CD4-positive, alpha-beta T cell treated with Interleukin-4 for 4 hours (primary cell): ENCODE data around the gene FANCC.

Experiments used
- DNase-seq: peaks from one replicate; pipeline ENCODE4 v3.0.0-alpha.2; 2020

FANCC gene

DNA sequence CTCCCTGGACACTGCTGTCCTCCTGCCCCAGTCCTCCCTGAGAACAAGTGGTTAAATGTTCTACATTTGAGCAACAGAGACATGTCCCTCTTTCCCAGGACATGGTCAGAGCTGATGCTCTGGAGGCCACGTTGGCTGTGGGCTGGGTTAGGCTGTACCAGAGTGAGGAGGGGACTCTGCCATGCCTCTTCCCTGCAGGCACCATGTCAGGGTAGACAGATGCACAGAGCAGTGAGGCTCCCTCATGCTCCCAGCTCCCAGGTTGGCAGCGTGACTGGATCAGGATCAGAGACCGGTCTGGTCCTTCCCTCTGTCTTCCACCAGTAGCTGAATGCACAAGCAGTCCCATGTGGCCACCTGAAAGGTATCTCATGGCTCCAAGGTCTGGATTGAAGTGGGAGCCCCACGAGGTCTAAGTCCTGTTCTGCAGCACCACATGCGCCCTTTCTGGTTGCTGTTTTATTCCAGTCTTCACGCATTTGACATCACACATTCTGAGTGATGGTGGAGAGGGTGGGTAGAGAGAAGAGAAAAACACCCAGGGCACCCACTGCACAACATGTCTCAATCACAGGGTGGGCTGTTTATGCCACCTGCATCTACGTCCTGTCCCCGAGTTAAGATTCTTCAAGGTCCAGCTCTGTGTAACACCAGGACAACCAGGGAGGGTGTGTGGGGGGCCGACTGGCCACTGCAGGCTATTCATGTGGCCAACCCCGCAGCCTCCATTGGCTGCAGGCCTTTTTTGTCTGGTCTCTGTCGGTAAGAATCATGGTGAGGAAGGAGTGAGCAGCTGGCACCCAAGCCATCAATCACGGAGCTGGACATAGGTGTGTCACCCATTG, 204.9 kb downstream of the FANCC start:
- no peak for DNase-seq

DNA sequence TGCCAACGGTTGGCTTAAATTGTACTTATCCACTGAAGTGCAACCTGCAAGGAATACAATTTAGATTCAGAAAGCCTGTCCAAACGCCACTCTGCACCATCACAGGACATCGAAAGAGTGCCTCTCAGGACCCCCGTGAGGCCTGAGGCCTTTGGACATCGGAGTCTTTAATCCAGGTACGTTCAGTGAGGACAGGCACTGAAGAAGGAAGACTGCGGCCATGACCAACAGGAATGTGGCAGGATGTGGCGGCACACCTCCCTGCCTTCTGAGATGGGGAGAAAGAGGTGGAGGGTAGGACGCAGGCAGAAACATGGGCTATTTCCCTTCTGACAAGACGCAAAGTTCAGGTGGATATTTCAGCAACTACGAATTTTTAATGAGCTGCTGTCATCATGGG, 205.8 kb downstream of the FANCC start:
- no peak for DNase-seq

DNA sequence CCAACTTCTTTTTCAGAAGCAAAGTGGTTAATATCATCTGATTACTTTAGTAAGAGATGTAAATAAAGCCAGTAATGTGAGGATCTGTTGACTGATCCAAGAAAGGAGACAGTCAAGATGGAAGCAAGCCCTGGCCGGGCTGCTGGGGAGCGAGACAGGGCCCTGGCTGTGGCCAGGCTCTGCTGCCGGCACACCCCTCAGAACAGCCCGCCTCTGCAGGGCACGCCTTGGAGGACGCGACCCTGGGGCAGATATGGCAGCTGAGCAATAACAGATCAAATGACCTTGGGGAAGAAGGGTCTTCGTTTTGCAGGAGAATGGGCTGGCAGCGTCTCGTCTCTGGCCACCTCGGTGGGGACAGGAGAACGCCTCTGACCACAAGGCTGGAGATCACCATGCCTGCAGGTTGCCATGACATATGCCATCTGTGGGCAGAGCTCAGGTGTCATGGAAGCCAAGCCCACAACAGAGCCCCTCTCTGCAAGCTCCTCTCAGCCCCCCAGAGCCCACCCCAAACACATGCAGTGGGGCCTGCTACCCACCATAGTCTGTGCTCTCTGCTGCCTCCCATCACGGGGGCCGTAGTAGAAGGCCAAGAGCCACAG, 206.5 kb downstream of the FANCC start:
- DNase-seq = no peak

DNA sequence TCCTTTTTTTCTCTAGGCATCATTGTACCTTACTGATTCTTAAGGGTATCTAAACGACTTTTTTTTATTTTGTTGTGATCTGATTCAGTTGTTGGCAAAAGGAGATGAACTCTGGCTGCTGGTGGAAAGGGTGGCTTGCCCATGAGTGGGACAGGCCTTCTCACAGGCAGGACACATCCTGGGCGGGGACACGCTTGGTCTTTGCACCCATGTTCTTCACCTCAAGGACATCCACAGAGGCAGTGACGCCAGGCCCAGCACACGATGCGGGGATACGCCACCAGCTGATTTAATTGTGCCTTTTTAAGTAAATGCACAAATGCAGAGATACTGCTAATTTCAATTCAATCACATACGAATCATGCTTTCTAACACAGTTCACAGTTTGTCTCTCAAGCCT, 208.1 kb downstream of the FANCC start:
- no peak for DNase-seq

DNA sequence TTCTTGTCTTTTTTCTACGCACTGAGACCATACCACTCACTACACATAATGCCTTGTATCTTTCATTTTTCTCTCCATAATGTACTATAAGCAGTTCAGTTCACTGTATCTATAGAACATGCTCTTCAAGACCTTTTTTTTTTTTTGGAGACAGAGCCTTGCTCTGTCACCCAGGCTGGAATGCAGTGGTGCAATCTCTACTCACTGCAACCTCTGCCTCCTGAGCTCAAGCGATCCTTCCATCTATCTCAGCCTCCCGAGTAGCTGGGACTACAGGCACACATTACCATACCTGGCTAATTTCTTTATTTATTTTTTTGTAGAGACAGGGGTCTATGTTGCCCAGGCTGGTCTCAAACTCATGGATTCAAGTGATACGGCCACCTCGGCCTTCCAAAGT, 208.7 kb downstream of the FANCC start:
- no peak for DNase-seq

DNA sequence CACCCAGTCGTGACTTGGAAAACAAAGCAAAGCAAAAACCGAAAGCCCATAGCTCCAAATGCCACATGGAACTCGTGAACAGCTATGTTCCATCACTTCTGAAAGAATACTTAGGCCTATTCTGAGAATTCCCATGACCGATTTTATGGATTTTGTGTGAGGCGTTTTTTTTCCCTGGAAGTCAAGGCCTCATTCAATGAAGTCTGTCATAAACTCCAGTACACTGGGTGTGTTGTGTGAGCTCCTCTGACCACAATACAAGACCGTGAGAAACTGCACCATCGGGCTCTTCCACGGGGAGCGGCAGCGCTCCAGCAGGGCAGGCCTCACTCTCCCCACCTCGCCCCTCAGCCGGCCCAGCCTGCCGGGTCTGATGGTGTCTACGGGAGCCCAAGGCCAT, 209.5 kb downstream of the FANCC start:
- no peak for DNase-seq

DNA sequence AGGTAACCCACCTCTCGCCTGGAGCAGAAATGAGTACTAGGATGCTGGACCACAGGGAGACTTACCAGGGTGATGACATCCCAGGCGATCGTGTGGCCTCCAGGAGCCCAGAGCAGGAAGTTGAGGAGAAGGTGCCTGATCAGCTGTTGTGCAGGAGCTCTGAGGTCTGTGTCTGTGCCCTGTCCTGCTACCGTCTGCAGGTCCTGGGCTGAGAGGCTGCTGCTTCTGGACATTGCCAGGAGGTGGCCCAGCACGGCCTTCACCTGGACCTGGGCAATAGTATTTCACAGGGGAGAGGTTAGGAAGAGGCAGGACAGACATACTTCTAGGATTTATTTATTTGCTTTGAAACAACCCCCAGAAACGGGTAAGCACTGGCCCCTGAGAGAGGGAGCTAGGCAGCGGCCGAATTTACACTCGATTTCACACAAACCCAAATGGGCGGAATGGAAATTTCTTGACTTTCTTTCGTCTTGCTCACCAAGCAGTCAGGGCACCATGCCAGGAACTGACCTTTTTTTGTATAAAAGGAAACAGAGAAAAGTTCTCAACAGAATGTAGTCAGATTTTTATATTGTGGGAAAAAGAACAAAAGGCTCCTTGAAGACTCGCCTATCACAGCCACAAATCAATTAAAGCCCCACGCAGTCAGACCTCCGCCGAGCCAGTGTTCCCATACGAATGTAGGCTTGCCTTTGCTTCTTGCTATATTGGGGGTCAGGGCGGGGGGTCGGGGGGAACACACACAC, 210.3 kb downstream of the FANCC start:
- DNase-seq = no peak

DNA sequence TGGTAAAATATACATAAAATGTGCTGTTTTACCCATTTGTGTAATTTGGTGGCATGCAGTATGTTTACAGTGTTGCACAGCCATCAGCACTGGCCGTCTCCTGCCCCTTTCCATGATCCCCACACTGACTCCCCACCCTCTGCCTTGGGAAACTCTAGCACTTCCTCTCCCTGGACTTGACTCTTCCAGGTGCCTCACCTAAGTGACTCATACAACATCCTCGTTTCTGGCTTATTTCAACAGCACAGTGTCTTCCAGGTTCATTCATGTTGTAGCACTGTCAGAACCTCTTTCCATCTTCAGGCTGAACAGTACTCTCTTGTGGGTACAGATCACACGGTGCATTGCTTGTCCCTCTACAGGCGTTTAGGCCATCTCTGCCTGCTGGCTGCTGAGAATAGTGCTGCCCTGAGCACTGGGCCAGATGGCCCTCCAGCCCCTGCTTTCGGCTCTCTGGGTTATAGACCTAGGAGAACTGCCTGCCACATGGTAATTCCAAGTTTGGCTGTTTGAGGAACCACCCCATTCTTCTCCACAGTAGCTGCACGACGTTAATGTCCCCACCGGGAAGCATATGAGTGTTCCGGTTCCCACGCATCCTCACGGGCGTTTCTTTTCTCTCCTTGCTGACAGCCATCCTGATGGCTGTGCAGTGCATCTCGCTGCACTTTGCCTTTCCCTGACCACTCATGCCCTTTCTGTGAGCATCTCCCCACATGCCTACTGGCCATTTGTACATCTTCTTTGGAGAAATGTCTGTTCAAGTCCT, 211.8 kb downstream of the FANCC start:
- DNase-seq = no peak

DNA sequence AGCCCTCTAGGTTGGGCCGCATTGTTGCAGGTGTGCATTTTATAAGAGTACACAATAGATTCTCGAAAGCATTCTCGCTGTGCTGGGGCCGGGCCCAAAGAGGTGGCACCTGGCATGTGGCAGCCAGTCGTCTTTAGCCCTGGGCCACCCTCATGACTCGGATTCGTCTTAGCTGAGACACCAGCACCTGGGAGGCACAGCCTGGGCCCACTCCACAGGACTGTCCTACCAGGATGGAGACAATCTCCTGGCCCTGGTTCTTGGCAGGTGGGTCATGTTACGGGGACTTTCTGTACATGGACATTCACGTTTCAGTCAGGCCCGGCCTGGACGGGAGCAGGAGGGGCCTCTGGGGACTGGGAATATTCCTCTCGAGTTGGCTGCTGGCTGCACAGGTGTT, 212.5 kb downstream of the FANCC start:
- no peak for DNase-seq

DNA sequence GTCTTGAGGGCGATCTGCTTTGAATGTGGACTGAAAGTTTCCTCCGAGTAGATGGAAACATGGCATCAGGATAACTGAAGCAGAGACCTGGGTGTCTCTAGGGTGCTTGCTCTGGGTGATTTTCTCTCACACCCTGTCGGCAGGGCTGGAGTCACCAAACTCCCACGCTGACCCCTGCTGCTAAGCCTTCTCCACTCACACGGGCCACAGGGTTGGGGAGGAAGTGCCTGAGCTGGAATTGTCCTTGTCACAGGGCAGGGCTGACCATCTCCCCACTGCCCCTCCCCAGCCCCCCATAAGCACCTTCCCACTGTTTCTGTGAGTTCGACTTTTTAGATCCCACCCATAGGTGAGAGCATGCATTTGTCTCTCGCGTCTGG, 212.9 kb downstream of the FANCC start:
- no peak for DNase-seq

DNA sequence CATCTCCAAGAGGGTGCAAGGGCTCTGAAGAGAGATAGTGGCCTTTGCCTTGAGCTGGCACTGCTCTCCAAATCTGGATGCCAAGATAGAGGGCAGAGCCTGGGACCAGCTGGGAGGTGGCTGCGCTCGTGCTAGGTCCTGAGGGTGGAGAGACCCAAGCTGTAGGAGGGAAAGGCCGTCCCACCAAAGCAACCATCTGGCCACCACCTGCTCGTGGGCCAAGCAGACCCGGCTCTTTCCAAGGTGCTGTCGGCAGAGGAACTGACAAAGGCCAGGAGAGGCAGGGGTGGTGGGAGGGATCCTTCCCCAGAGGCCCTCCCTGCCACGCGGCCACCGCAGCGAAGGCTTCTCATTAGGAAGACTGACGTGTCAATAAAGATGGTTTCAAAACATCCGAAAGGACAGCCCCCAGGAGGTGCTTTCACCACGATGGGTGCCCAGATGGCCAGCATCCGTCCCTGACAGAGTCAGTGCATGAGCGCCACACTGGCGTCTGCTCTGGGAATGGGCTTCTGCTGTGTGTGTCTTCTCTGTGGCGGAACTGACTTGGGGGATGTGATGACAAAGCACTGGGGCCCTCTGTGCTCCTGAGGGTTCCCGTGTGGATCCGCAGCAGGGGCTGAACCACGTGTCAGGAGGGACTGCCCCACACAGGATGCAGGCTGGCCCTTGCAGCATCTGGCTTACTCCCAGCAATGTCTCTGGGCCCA, 213.5 kb downstream of the FANCC start:
- no peak for DNase-seq

DNA sequence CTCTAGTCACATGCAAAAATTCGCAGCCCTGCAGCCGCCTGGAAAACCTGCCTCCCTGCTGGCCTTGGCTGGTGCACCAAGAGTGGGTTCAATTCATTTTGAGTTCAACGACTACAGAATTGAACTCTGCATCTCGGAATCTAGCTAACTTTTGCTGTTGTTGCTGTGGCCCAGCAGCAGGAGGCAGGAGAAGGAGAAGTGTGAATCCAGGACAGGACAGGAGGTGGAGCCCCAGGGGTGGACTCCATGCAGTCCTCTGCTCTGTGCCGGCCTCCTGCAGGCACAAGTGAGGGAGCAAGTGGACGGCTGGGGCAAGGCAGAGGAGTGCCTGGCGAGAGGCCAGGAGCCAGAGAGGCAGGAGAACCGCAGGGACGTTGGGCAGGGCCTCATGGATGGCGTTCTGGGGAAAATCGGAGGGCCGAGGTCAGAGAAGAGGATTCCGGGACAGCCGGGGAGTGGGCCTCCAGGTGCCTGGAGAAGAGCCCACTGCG, 214.2 kb downstream of the FANCC start:
- DNase-seq = no peak

DNA sequence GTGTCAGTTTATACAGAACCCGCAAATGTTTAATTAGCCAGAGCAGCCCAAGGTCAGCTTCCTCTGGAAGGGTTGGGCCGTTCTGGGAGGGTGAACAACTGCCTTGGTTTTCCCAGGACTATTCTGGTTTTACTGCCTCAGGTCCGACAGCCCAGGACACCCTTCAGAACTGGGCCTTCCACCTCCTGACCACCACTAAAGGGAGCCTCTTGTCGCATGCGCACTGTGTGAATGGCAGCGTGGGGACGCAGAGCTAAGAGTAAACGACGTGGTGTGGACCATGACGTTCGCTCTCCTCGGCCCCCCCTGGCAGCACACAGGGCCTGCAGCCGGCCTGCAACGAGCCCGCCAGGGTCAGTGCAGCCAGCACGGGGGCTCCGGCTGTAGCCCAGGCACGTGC, 214.9 kb downstream of the FANCC start:
- no peak for DNase-seq

DNA sequence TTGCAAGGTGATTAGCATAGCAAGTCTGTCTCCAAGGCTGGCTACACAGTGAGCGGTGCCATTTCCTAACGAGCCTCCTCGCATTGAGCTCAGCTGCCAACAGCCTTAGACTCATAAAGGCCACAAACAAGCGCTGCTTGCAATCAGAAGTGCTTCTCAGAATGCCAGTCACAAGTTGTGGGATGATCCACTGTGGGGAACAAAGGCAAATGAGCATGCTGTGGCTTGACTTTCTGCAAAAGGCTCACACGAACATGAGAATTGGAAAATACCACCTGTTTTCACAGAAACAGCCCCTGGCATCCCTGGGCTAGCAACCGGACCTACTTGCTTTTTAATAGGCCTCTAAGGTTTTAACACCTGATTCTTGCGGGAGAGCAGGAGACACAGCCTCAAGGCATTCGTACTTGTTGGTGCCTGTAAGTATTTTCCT, 215.5 kb downstream of the FANCC start:
- no peak for DNase-seq

DNA sequence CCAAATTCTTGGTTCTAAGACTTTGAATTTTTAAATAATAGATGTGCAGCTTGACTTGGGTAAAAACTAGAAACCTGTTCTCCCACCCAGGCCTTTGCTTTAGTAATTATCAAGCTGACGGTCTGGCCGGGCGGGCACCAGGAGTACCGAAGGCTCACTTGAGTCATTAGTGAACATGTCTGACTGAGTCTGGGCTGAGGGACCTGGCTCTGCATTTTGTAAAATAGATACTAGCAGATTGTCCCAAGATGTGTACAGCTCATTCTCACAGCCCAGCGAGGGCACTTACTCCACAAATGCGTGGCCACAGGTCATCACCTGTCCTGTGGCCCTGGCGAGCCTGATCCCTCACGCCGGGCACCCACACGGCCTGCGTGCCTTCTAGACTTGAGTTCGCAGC, 216.2 kb downstream of the FANCC start:
- DNase-seq = no peak

DNA sequence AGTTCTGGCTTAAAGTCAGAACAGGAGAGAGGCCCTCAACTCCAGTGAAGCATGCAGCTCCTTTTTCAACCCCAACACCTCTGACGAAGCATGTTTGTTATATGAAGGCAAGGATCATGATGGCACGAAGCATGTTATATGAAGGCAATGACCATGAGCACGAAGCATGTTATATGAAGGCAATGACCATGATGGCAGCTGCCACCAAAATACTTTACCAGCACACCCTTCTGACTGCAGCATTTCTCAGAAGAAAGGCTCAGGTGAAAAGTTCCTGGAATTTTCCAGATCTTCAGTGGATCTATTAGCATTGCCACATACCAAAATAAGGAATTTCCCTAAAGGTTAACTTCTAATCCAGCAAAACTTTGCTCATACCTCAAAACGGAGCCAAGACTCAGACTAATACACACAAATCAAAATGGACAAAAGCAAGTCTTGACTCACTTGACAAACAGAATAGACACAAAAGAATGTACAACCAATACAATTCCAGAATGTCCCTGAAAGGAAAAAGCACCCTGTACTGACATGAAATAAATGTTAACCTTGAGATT, 217.4 kb downstream of the FANCC start:
- DNase-seq = no peak

DNA sequence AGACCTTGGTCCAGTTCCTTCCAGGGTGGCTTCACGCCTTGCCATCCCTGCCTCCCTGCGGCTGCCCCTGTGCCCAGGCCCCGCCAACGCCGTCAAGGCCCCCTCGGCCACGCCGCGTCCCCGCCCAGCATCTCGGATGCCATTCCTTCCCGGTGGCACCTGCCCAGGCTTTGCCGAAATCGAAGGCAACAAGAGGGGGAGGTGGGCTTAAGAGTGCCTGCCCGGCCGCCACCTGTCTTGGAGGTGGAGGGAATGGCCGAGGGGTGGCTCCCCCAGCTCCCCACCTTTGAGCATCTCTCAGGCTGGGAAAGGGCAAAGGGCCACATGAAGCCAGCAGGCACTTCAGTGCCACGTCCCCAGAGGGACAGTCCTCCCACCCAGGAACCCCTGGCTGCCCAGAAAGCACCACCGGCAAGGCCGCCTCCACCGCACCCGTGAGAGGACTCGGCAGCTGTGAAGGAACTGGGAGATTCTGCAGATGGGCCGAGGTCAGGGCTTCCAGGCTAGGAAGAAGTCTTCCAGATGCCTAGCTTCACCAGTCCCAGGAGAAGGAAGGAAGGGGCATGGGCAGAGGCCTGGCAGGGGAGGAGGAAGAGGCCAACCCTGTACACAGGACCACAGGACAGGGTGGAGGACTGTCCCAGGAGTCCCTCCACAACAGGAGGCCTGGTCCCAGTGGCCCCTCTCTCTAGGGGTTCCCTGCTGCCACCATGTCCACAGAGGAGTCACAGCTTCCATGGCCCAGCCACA, 218.0 kb downstream of the FANCC start:
- no peak for DNase-seq

DNA sequence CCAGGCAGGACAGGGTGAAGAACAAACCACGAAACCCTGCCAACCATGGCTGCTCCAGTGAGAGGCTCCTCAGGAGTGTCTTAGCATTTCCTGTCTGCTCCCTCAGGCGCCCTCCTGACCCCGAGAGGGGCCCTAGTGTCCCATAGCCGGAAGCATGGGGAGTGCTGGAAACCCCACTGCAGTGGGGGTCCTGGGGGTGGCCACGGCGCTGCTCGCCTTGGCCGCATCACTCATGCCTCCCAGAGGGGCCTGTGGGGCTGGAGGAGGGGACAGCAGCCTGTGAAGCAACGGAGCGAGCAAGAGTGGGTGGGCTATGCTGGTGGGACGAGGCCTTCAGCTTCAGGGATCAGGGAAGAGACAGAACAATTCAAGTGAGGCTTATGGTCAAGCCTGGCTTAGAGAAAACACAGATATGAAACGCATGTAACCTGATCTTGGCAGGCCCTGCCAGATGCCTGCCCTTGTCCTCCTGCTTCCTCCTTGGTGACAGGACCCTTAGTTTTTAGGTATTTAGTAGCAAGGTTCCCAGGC, 219.1 kb downstream of the FANCC start:
- no peak for DNase-seq

DNA sequence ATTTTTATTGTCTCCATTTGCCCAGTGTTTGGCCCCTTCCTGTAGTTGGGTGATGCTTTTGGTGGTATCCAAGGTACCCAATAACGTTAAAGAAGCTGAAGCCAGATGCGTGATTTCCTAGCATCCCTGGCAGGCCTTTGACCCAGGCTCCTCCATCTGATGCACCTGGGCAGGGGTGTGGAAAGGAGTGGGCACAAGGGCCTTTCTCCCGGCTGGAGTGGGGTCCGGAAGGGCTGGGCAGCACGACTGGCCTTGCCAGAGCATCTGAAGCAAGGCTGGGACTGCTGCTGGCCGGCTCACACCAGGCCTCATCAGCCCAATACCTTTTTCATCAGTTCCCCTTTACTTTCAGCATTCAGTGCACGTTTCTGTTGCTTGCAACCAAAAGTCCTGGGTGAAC, 220.2 kb downstream of the FANCC start:
- DNase-seq = no peak

DNA sequence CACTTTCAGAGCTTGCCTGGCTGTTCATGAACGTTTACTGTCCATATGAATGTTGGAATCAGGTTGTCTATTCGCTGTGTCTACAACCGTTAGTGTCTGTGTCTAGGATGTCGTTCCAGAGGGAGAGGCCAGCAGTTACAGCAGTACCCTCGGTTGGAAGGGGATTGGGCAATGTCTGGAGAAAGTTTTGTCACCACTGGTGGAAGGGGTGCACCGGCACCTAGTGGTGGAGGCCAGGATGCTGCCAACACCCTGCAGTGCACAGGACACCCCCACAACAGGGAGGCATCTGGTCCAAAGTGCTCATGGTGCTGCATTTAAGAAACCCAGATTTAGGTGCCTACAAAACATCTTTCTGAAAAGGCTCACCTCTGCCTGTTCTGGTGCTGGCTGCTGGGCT, 220.7 kb downstream of the FANCC start:
- no peak for DNase-seq

DNA sequence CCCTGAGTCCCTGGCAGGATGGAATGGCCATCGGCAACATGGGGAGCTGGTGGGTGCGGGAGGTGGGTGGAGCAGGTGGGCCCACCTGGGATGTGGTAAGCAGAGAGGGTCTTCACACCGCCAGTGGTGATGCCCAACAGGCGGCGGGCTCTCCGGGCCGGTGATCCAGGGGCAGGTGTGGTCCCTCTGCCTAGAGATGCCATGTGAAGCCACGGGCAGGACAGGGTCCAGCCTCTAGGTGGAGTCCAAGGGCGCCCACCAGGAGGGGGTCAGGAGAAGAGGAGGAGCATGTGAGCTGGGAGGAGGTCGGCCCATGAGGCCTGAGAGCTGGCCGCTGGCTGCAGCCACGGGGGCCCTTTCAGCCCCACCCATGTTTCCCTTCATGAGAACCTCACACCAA, 221.1 kb downstream of the FANCC start:
- no peak for DNase-seq
